A172 (cell line): ENCODE data around the gene C19orf47. TPM values are rescaled to one million over a fixed set of nuclear protein-coding genes. Genes with fewer than 3 reads are reported as not detected.

Experiments used
- DNase-seq: peaks from one replicate; pipeline ENCODE4 v3.0.0-alpha.2; 2015; ENCODE audit warnings: low spot score
- total RNA-seq: library from RNA; depleted of rRNA; stranded (reverse); fragments of >200 nt; shearing (Covaris generic); gene quantifications from 2 replicates; pipeline ENCODE4 v1.2.3, GENCODE V29; 2014

C19orf47 gene
- total RNA-seq, 1 experiment from 2014 or later, result 11.0 TPM

- no peak for DNase-seq
These were observed 32.3 kb downstream of the C19orf47 start for GRCh38 chr19:40315812-40316470.

- no peak for DNase-seq
These were observed 33.5 kb downstream of the C19orf47 start for GRCh38 chr19:40314656-40315055.

- DNase-seq, result no peak
These were observed 34.8 kb downstream of the C19orf47 start for GRCh38 chr19:40313229-40313983.

- DNase-seq, result no peak
These were observed 35.7 kb downstream of the C19orf47 start for GRCh38 chr19:40312533-40312932.

- no peak for DNase-seq
These were observed 38.5 kb downstream of the C19orf47 start for GRCh38 chr19:40309666-40310065.

- peak; percentile 81 for DNase-seq
These were observed 42.8 kb downstream of the C19orf47 start for GRCh38 chr19:40305403-40305802.

- DNase-seq, result no peak
These were observed 43.9 kb downstream of the C19orf47 start for GRCh38 chr19:40304306-40304705.

GRCh38 chr19:40303765-40304164 lies 44.4 kb downstream of the C19orf47 start:
- DNase-seq, result no peak

GRCh38 chr19:40302224-40303011 lies 45.8 kb downstream of the C19orf47 start:
- no peak for DNase-seq

GRCh38 chr19:40300668-40301067 lies 47.5 kb downstream of the C19orf47 start:
- no peak for DNase-seq

- DNase-seq, result no peak
These were observed 50.2 kb downstream of the C19orf47 start for GRCh38 chr19:40298026-40298425.

GRCh38 chr19:40294560-40294959 lies 53.6 kb downstream of the C19orf47 start:
- DNase-seq, result no peak

- no peak for DNase-seq
These were observed 61.2 kb downstream of the C19orf47 start for GRCh38 chr19:40286971-40287421.

GRCh38 chr19:40286235-40286970 lies 61.8 kb downstream of the C19orf47 start:
- DNase-seq, result no peak

GRCh38 chr19:40285353-40286234 lies 62.6 kb downstream of the C19orf47 start:
- DNase-seq, result peak; percentile 100

GRCh38 chr19:40284501-40285352 lies 63.5 kb downstream of the C19orf47 start, which contains the start of gene AKT2:
Gene AKT2 (minus strand): TSS chr19:40285345. CDS start chr19:40265267, 20,078 bp downstream.
- peak; percentile 6 for DNase-seq

GRCh38 chr19:40284251-40284500 lies 64.0 kb downstream of the C19orf47 start:
- peak; percentile 15 for DNase-seq

GRCh38 chr19:40283414-40284250 lies 64.6 kb downstream of the C19orf47 start:
- no peak for DNase-seq

- DNase-seq, result no peak
These were observed 65.3 kb downstream of the C19orf47 start for GRCh38 chr19:40282920-40283319.
